HCT116 (cell line): ENCODE measurements around the gene ACCS. TPM values are rescaled to one million over a fixed set of nuclear protein-coding genes. Genes with fewer than 3 reads are reported as not detected.

ENCODE experiments used
- ATAC-seq: fragments of 200-7000 bp; cut with Tn5 transposase; 2 replicates; pipeline ENCODE4 v1.9.1; 2020; ENCODE audit warnings: mild to moderate bottlenecking, moderate library complexity
- BruUV-seq: library from RNA; stranded (reverse); fragments of 400-500 nt; replicated peaks from 2 replicates; lab custom pipeline; 2021; lab: Mats Ljungman, UMichigan
- CTCF ChIA-PET: fragments of 300-600 bp; sonication (Branson Sonifier 250); formaldehyde crosslinking; loops from one replicate; lab custom pipeline; 2021; ENCODE audit warnings: antibody characterized with exemption; lab: Charles Lee
- POLR2A ChIA-PET: fragments of 300-600, 350-600 bp; sonication (Branson Sonifier 250); formaldehyde crosslinking; loops from one replicate; lab custom pipeline; 2021; ENCODE audit warnings: antibody characterized with exemption; lab: Charles Lee
- RAD21 ChIA-PET, 2 experiments: fragments of 300-600 bp; sonication (Branson Sonifier 250); formaldehyde crosslinking; loops; one replicate each; lab custom pipeline; 2023; ENCODE audit warnings: low total read pairs in 2 of 2; ENCODE audit not compliant: uncharacterized antibody in 2 of 2, unreplicated experiment in 2 of 2, low non-redundant PET in 1 of 2; lab: Charles Lee
- DNase-seq: peaks from one replicate; pipeline ENCODE4 v3.0.0-alpha.2; 2010; ENCODE audit warnings: low read depth, low spot score
- H2AFZ ChIP-seq: fragments of 200-600 bp; shearing (Covaris generic), sonication (generic); 2 replicates; pipeline ENCODE4 v1.6.1; 2017; ENCODE audit warnings: low read depth, mixed run types, mixed read lengths, antibody characterized with exemption, low read length; ENCODE audit not compliant: poor library complexity, severe bottlenecking
- H3K27ac ChIP-seq: 2 replicates; pipeline ENCODE4 v1.5.1; 2012; ENCODE audit warnings: low read depth, low read length
- H3K27me3 ChIP-seq: fragments of 200-600 bp; sonication (generic); 2 replicates; pipeline ENCODE4 v1.6.1; 2016; ENCODE audit warnings: mixed run types, low read length, mixed read lengths; ENCODE audit not compliant: insufficient read depth
- H3K36me3 ChIP-seq, 2 experiments: fragments of 200-500 bp in 1 of 2; fragments of 200-600 bp in 1 of 2; sonication (Bioruptor generic) in 1 of 2; sonication (generic) in 1 of 2; 2 replicates each; pipeline versions ENCODE4 v1.5.1 to v1.6.1; 2014 to 2016; ENCODE audit warnings: low read length in 2 of 2, inconsistent platforms in 1 of 2, mixed read lengths in 1 of 2, mixed run types in 1 of 2; ENCODE audit not compliant: insufficient read depth in 2 of 2, control insufficient read depth in 1 of 2
- H3K4me1 ChIP-seq, 2 experiments: fragments of 200-600 bp in 1 of 2; sonication (generic) in 1 of 2; 2 replicates each; pipeline versions ENCODE4 v1.5.1 to v1.6.1; 2012 to 2017; ENCODE audit warnings: low read length in 2 of 2, inconsistent platforms in 1 of 2, mild to moderate bottlenecking in 1 of 2, mixed read lengths in 1 of 2, mixed run types in 1 of 2, moderate library complexity in 1 of 2; ENCODE audit not compliant: insufficient read depth in 2 of 2, control insufficient read depth in 1 of 2
- H3K4me2 ChIP-seq: fragments of 200-600 bp; sonication (generic); 2 replicates; pipeline ENCODE4 v1.6.1; 2017; ENCODE audit warnings: mixed run types, low read length, mixed read lengths
- H3K4me3 ChIP-seq, 2 experiments: fragments of 200-600 bp in 1 of 2; sonication (generic) in 1 of 2; replicated peaks in 1 of 2; 2 replicates each; pipeline ENCODE4 v1.5.1; 2011 to 2016; ENCODE audit warnings: low read length in 2 of 2, control low read depth in 1 of 2, low read depth in 1 of 2, mild to moderate bottlenecking in 1 of 2, mixed read lengths in 1 of 2, mixed run types in 1 of 2
- H3K79me2 ChIP-seq: fragments of 200-600 bp; sonication (generic); 2 replicates; pipeline ENCODE4 v1.6.1; 2017; ENCODE audit warnings: mild to moderate bottlenecking, mixed run types, low read length, moderate library complexity, mixed read lengths; ENCODE audit not compliant: insufficient read depth
- H3K9ac ChIP-seq: fragments of 200-600 bp; sonication (generic); 2 replicates; pipeline ENCODE4 v1.6.1; 2016; ENCODE audit warnings: low read length, mixed read lengths
- H3K9me2 ChIP-seq: fragments of 200-600 bp; sonication (generic), shearing (Covaris generic); 2 replicates; pipeline ENCODE4 v1.6.1; 2017; ENCODE audit warnings: mixed run types, mild to moderate bottlenecking, moderate library complexity; ENCODE audit not compliant: insufficient read depth
- H3K9me3 ChIP-seq, 2 experiments: fragments of 200-500 bp in 1 of 2; fragments of 200-600 bp in 1 of 2; sonication (Bioruptor generic) in 1 of 2; sonication (generic) in 1 of 2; 2 replicates each; pipeline ENCODE4 v1.6.1; 2014 to 2017; ENCODE audit warnings: low read length in 2 of 2, mixed read lengths in 2 of 2, inconsistent platforms in 1 of 2, low read depth in 1 of 2, mild to moderate bottlenecking in 1 of 2, mixed run types in 1 of 2, moderate library complexity in 1 of 2; ENCODE audit not compliant: control insufficient read depth in 1 of 2, insufficient read depth in 1 of 2
- H4K20me1 ChIP-seq: fragments of 200-600 bp; sonication (generic), shearing (Covaris generic); 2 replicates; pipeline ENCODE4 v1.6.1; 2017; ENCODE audit warnings: mixed run types, mild to moderate bottlenecking, moderate library complexity; ENCODE audit not compliant: insufficient read depth
- ATF3 ChIP-seq: IDR thresholded peaks from 2 replicates; pipeline ENCODE4 v1.6.1; 2012
- CBX3 ChIP-seq: IDR thresholded peaks from 2 replicates; pipeline ENCODE4 v1.6.1; 2012; ENCODE audit warnings: low read depth
- CEBPB ChIP-seq: IDR thresholded peaks from 2 replicates; pipeline ENCODE4 v1.6.1; 2012; ENCODE audit warnings: low read depth
- CTCF ChIP-seq, 3 experiments: fragments of 200-600 bp in 1 of 3; sonication (generic) in 1 of 3; IDR thresholded peaks in 2 of 3; conservative IDR thresholded peaks in 1 of 3; 2 replicates each; pipeline ENCODE4 v1.5.1; 2012 to 2017; ENCODE audit warnings: low read depth in 2 of 3, low read length in 2 of 3, antibody characterized with exemption in 1 of 3, borderline replicate concordance in 1 of 3, control low read depth in 1 of 3, mild to moderate bottlenecking in 1 of 3, mixed read lengths in 1 of 3, mixed run types in 1 of 3, moderate library complexity in 1 of 3; ENCODE audit not compliant: insufficient read depth in 1 of 3
- EGR1 ChIP-seq: IDR thresholded peaks from 2 replicates; pipeline ENCODE4 v1.6.1; 2012; ENCODE audit warnings: low read depth
- ELF1 ChIP-seq: IDR thresholded peaks from 2 replicates; pipeline ENCODE4 v1.6.1; 2012; ENCODE audit warnings: low read depth, borderline replicate concordance
- EZH2phosphoT487 ChIP-seq: fragments of 200-600 bp; IDR thresholded peaks from 2 replicates; pipeline ENCODE4 v1.6.1; 2018; ENCODE audit warnings: antibody characterized with exemption, borderline replicate concordance
- FOSL1 ChIP-seq: IDR thresholded peaks from 2 replicates; pipeline ENCODE4 v1.6.1; 2012; ENCODE audit warnings: low read depth
- JUND ChIP-seq: IDR thresholded peaks from 2 replicates; pipeline ENCODE4 v1.6.1; 2012
- MAX ChIP-seq: IDR thresholded peaks from 2 replicates; pipeline ENCODE4 v1.6.1; 2012
- POLR2A ChIP-seq: IDR thresholded peaks from 2 replicates; pipeline ENCODE4 v1.7.0; 2011; ENCODE audit warnings: borderline replicate concordance; ENCODE audit not compliant: insufficient read depth, insufficient read length; ENCODE audit errors: extremely low read depth
- POLR2AphosphoS5 ChIP-seq: IDR thresholded peaks from 2 replicates; pipeline ENCODE4 v1.6.1; 2011; ENCODE audit warnings: mild to moderate bottlenecking, low read depth, low read length, moderate library complexity
- RAD21 ChIP-seq: IDR thresholded peaks from 2 replicates; pipeline ENCODE4 v1.6.1; 2012; ENCODE audit warnings: low read depth, mild to moderate bottlenecking
- REST ChIP-seq: IDR thresholded peaks from 2 replicates; pipeline ENCODE4 v1.6.1; 2012; ENCODE audit warnings: low read depth
- SP1 ChIP-seq: IDR thresholded peaks from 2 replicates; pipeline ENCODE4 v1.6.1; 2012; ENCODE audit warnings: low read depth
- SRF ChIP-seq: IDR thresholded peaks from 2 replicates; pipeline ENCODE4 v1.6.1; 2012; ENCODE audit warnings: low read depth
- TCF7L2 ChIP-seq: IDR thresholded peaks from 2 replicates; pipeline ENCODE4 v1.7.0; 2011; ENCODE audit warnings: borderline replicate concordance, inconsistent platforms; ENCODE audit not compliant: insufficient read depth, insufficient read length; ENCODE audit errors: extremely low read depth
- YY1 ChIP-seq: IDR thresholded peaks from 2 replicates; pipeline ENCODE4 v1.6.1; 2011; ENCODE audit warnings: low read length, low read depth, moderate library complexity, mild to moderate bottlenecking; ENCODE audit not compliant: insufficient replicate concordance; ENCODE audit errors: extremely low read depth
- ZFX ChIP-seq: fragments of 450-650 bp; IDR thresholded peaks from 2 replicates; pipeline ENCODE4 v1.6.1; 2017
- ZNF274 ChIP-seq: fragments of 200-500 bp; sonication (Bioruptor generic); IDR thresholded peaks from 2 replicates; pipeline ENCODE4 v1.6.1; 2014; ENCODE audit warnings: mild to moderate bottlenecking, low read depth, low read length, inconsistent platforms
- intact Hi-C: fragments of 100-400 bp; cut with micrococcal nuclease; formaldehyde crosslinking; loops from 2 replicates; pipeline ENCODE4 v1.10.0; 2022
- total RNA-seq: library from RNA; stranded (reverse); gene quantifications from one replicate; pipeline ENCODE4 v1.2.1, GENCODE V29; 2021; ENCODE audit not compliant: unreplicated experiment

ACCS gene
- total RNA-seq, 1 experiment from 2014 or later = 13.2 TPM

- intact Hi-C loops = no loop called here
- Histone ChIP-seq H3K27me3 (no peaks in the 10 kb centered on the region), H3K4me1 (peaks cover 0 to 9% of the 10 kb centered on the region in 2 experiments; a peak in 2 of 4 replicates), H3K27ac (no peak overlapping the region), H3K4me3 (no peak overlapping the region), H3K9ac (no peak overlapping the region), H3K4me2 (no peak overlapping the region), H2AFZ (no peak overlapping the region), H3K79me2 (peaks cover 42% of the 10 kb centered on the region), H3K36me3 (no peaks in the 10 kb centered on the region), H4K20me1 (0 out of 2 replicates have a peak, but pooled peaks cover 5% of the 10 kb centered on the region), H3K9me3 (no peaks in the 10 kb centered on the region), H3K9me2 (no peaks in the 10 kb centered on the region)
- ChIA-PET RAD21 (no interaction called here), POLR2A (no interaction called here), CTCF (no interaction called here)
- no peak for ATAC-seq
- no peak for DNase-seq
- TF ChIP-seq SP1 (no peak), REST (no peak), FOSL1 (no peak), CBX3 (no peak), EZH2phosphoT487 (no peak), POLR2AphosphoS5 (no peak), CTCF (IDR thresholded peaks at IDR 0.05 in 2 of 3, conservative IDR thresholded peaks at IDR 0.05 in 1 of 3; ENCODE audit: borderline replicate concordance in 1 of 3, insufficient read depth in 1 of 3, low read depth in 2 of 3, low read length in 2 of 3) (no peak), MAX (no peak), ZFX (no peak), ZNF274 (no peak), CEBPB (no peak), ELF1 (no peak), ATF3 (no peak), SRF (no peak), RAD21 (no peak), POLR2A (no peak), YY1 (no peak), TCF7L2 (no peak), JUND (no peak), EGR1 (no peak)
- no TSS peak for BruUV-seq
Observed at GRCh38 chr11:44101098-44101497, 35.0 kb downstream of the ACCS start.
